ENCODE data around the gene ZBP1.

DNA sequence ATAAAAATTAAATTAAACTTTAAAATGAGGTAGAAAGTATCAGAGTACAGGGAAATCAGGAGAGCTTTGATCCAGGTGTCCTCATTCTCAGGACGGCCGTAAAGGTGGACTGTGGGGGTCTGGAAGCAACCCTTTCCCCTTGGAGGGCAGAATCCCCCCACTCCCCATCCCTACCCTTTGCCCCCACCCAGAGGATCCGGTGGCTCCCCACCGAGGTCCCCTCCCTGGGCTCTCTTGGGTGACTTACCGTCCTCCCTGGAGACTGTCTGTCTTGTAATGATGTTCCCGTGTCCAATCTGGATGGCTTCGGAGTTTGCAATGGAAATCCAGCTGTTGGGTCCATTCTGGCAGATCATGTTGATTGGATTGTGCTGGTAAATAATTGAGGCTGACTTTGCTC is 7.3 kb downstream of the ZBP1 start:
- TF ChIP-seq CTCF (IDR thresholded peaks at IDR 0.05; ENCODE audit: low read depth, low read length), result no peak
- no peak for TF ChIP-seq EZH2phosphoT487 (IDR thresholded peaks at IDR 0.05; ENCODE audit: low read depth)
